Measurements from ENCODE around the gene CHODL. TPM values are rescaled to one million over a fixed set of nuclear protein-coding genes. Genes with fewer than 3 reads are reported as not detected.

Gene CHODL
- total RNA-seq, 1 donor from 2014 or later = 0.36 TPM

GRCh38 chr21:18274370-18274769 is 29.7 kb downstream of the CHODL start:
- no peak overlapping the region for H3K27ac ChIP-seq (ENCODE audit: low read depth, low read length)
- Mint-ChIP-seq H3K27me3 (ENCODE audit: low read depth, unreplicated experiment) (peaks cover 2% of the 10 kb centered on the region), H3K27ac (ENCODE audit: unreplicated experiment) (no peak overlapping the region), H3K4me1 (ENCODE audit: low read depth, unreplicated experiment) (no peaks in the 10 kb centered on the region), H3K4me3 (ENCODE audit: unreplicated experiment) (no peak overlapping the region), H3K36me3 (ENCODE audit: low read depth, unreplicated experiment) (no peaks in the 10 kb centered on the region), H3K9me3 (ENCODE audit: unreplicated experiment) (no peaks in the 10 kb centered on the region)
- no peak overlapping the region for H3K9ac ChIP-seq (ENCODE audit: low read length)
- H4K20me1 ChIP-seq (ENCODE audit: insufficient read depth, low read length) = no peaks in the 10 kb centered on the region
- no peaks in the 10 kb centered on the region for H3K4me1 ChIP-seq (ENCODE audit: insufficient read depth, low read length)
- no peaks in the 10 kb centered on the region for H3K27me3 ChIP-seq (ENCODE audit: insufficient read depth, low read length)
- no peaks in the 10 kb centered on the region for H3K9me3 ChIP-seq (ENCODE audit: insufficient read depth, low read depth, low read length)
- no peak overlapping the region for H3K4me2 ChIP-seq (ENCODE audit: low read length)
- no peaks in the 10 kb centered on the region for H3K36me3 ChIP-seq (ENCODE audit: insufficient read depth, low read length)
- FAIRE-seq (no peak), DNase-seq (ENCODE audit: low read depth) (no peak)
- TF ChIP-seq, protein P1, sequence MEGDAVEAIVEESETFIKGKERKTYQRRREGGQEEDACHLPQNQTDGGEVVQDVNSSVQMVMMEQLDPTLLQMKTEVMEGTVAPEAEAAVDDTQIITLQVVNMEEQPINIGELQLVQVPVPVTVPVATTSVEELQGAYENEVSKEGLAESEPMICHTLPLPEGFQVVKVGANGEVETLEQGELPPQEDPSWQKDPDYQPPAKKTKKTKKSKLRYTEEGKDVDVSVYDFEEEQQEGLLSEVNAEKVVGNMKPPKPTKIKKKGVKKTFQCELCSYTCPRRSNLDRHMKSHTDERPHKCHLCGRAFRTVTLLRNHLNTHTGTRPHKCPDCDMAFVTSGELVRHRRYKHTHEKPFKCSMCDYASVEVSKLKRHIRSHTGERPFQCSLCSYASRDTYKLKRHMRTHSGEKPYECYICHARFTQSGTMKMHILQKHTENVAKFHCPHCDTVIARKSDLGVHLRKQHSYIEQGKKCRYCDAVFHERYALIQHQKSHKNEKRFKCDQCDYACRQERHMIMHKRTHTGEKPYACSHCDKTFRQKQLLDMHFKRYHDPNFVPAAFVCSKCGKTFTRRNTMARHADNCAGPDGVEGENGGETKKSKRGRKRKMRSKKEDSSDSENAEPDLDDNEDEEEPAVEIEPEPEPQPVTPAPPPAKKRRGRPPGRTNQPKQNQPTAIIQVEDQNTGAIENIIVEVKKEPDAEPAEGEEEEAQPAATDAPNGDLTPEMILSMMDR (IDR thresholded peaks at IDR 0.05; ENCODE audit: insufficient read depth, low read depth, low read length) = no peak
- no peak for TF ChIP-seq EZH2 (IDR thresholded peaks at IDR 0.05; ENCODE audit: insufficient read depth, low read length)
- no peaks in the 10 kb centered on the region for H3K79me2 ChIP-seq (ENCODE audit: insufficient read depth, low read length)
- no peak overlapping the region for H2AFZ ChIP-seq (ENCODE audit: low read depth, low read length)
- H3K4me3 ChIP-seq (ENCODE audit: insufficient read depth, low read depth, low read length) = no peak overlapping the region

- Histone ChIP-seq H4K20me1 (ENCODE audit: insufficient read depth, low read length) (no peaks in the 10 kb centered on the region), H3K27ac (ENCODE audit: low read depth, low read length) (no peak overlapping the region), H3K36me3 (ENCODE audit: insufficient read depth, low read length) (no peaks in the 10 kb centered on the region), H2AFZ (ENCODE audit: low read depth, low read length) (no peak overlapping the region), H3K4me1 (ENCODE audit: insufficient read depth, low read length) (no peaks in the 10 kb centered on the region), H3K4me2 (ENCODE audit: low read length) (no peak overlapping the region), H3K9ac (ENCODE audit: low read length) (no peak overlapping the region), H3K4me3 (ENCODE audit: insufficient read depth, low read depth, low read length) (no peak overlapping the region), H3K27me3 (ENCODE audit: insufficient read depth, low read length) (no peaks in the 10 kb centered on the region), H3K9me3 (ENCODE audit: insufficient read depth, low read depth, low read length) (no peaks in the 10 kb centered on the region), H3K79me2 (ENCODE audit: insufficient read depth, low read length) (no peaks in the 10 kb centered on the region)
- Mint-ChIP-seq H3K4me1 (ENCODE audit: low read depth, unreplicated experiment) (no peaks in the 10 kb centered on the region), H3K27me3 (ENCODE audit: low read depth, unreplicated experiment) (peaks cover 2% of the 10 kb centered on the region), H3K4me3 (ENCODE audit: unreplicated experiment) (no peak overlapping the region), H3K9me3 (ENCODE audit: unreplicated experiment) (no peaks in the 10 kb centered on the region), H3K27ac (ENCODE audit: unreplicated experiment) (no peak overlapping the region), H3K36me3 (ENCODE audit: low read depth, unreplicated experiment) (no peaks in the 10 kb centered on the region)
- no peak for FAIRE-seq
- TF ChIP-seq, protein P1 (IDR thresholded peaks at IDR 0.05; ENCODE audit: insufficient read depth, low read depth, low read length) = no peak
- no peak for TF ChIP-seq EZH2 (IDR thresholded peaks at IDR 0.05; ENCODE audit: insufficient read depth, low read length)
- no peak for DNase-seq (ENCODE audit: low read depth)
These were observed 31.1 kb downstream of the CHODL start for GRCh38 chr21:18275781-18276180.

- Histone ChIP-seq H2AFZ (ENCODE audit: low read depth, low read length) (no peak overlapping the region), H4K20me1 (ENCODE audit: insufficient read depth, low read length) (no peaks in the 10 kb centered on the region), H3K4me1 (ENCODE audit: insufficient read depth, low read length) (no peaks in the 10 kb centered on the region), H3K4me3 (ENCODE audit: insufficient read depth, low read depth, low read length) (no peak overlapping the region), H3K27me3 (ENCODE audit: insufficient read depth, low read length) (no peaks in the 10 kb centered on the region), H3K79me2 (ENCODE audit: insufficient read depth, low read length) (no peaks in the 10 kb centered on the region), H3K36me3 (ENCODE audit: insufficient read depth, low read length) (no peaks in the 10 kb centered on the region), H3K4me2 (ENCODE audit: low read length) (no peak overlapping the region), H3K27ac (ENCODE audit: low read depth, low read length) (no peak overlapping the region), H3K9me3 (ENCODE audit: insufficient read depth, low read depth, low read length) (no peaks in the 10 kb centered on the region), H3K9ac (ENCODE audit: low read length) (no peak overlapping the region)
- Mint-ChIP-seq H3K9me3 (ENCODE audit: unreplicated experiment) (peaks cover 2% of the 10 kb centered on the region), H3K27me3 (ENCODE audit: low read depth, unreplicated experiment) (no peaks in the 10 kb centered on the region), H3K36me3 (ENCODE audit: low read depth, unreplicated experiment) (no peaks in the 10 kb centered on the region), H3K27ac (ENCODE audit: unreplicated experiment) (no peak overlapping the region), H3K4me3 (ENCODE audit: unreplicated experiment) (no peak overlapping the region), H3K4me1 (ENCODE audit: low read depth, unreplicated experiment) (no peaks in the 10 kb centered on the region)
- no peak for FAIRE-seq
- DNase-seq (ENCODE audit: low read depth) = no peak
- TF ChIP-seq, protein P1 (IDR thresholded peaks at IDR 0.05; ENCODE audit: insufficient read depth, low read depth, low read length) = no peak
- no peak for TF ChIP-seq EZH2 (IDR thresholded peaks at IDR 0.05; ENCODE audit: insufficient read depth, low read length)
These were observed 40.7 kb downstream of the CHODL start for GRCh38 chr21:18285379-18285778.
